Endodermal cell (in vitro differentiated cells): Measurements from ENCODE around the gene SSBP3. TPM values are rescaled to one million over a fixed set of nuclear protein-coding genes. Genes with fewer than 3 reads are reported as not detected.

ENCODE experiments used
- DNase-seq: peaks from one replicate; pipeline ENCODE4 v3.0.0-alpha.2; 2017
- H3K27ac ChIP-seq: 2 replicates; pipeline ENCODE4 v1.5.1; 2013; ENCODE audit warnings: mild to moderate bottlenecking, low read depth, low read length, moderate library complexity
- H3K27me3 ChIP-seq: 2 replicates; pipeline ENCODE4 v1.6.1; 2013; ENCODE audit warnings: mild to moderate bottlenecking, low read length, moderate library complexity; ENCODE audit not compliant: insufficient read depth, control insufficient read depth, poor library complexity, severe bottlenecking
- H3K36me3 ChIP-seq: 2 replicates; pipeline ENCODE4 v1.7.0; 2013; ENCODE audit warnings: mild to moderate bottlenecking, low read length, moderate library complexity; ENCODE audit not compliant: control insufficient read depth, insufficient read depth
- H3K4me1 ChIP-seq: one replicate; pipeline ENCODE4 v1.7.0; 2013; ENCODE audit warnings: low read length; ENCODE audit not compliant: control insufficient read depth, insufficient read depth
- H3K4me3 ChIP-seq: 2 replicates; pipeline ENCODE4 v1.5.1; 2013; ENCODE audit warnings: mild to moderate bottlenecking, low read length, moderate library complexity
- H3K9ac ChIP-seq: 2 replicates; pipeline ENCODE4 v1.6.1; 2013; ENCODE audit warnings: mild to moderate bottlenecking, low read length, moderate library complexity; ENCODE audit not compliant: poor library complexity, severe bottlenecking; ENCODE audit errors: extremely low read depth
- H3K9me3 ChIP-seq: 2 replicates; pipeline ENCODE4 v1.6.1; 2013; ENCODE audit warnings: mild to moderate bottlenecking, low read length, moderate library complexity; ENCODE audit not compliant: control insufficient read depth
- H3K27ac Mint-ChIP-seq: 2 replicates; pipeline ENCODE4 v1.8.0; 2020; ENCODE audit warnings: mixed read lengths
- H3K27me3 Mint-ChIP-seq: 2 replicates; pipeline ENCODE4 v1.8.0; 2021; ENCODE audit warnings: mild to moderate bottlenecking, mixed read lengths; ENCODE audit not compliant: insufficient read depth
- H3K36me3 Mint-ChIP-seq: 2 replicates; pipeline ENCODE4 v1.8.0; 2020; ENCODE audit warnings: low read depth, mixed read lengths
- H3K4me1 Mint-ChIP-seq: 2 replicates; pipeline ENCODE4 v1.8.0; 2020; ENCODE audit warnings: mixed read lengths
- H3K4me3 Mint-ChIP-seq: 2 replicates; pipeline ENCODE4 v1.8.0; 2020; ENCODE audit warnings: mild to moderate bottlenecking, moderate library complexity, mixed read lengths
- H3K9me3 Mint-ChIP-seq: 2 replicates; pipeline ENCODE4 v1.8.0; 2020; ENCODE audit warnings: mild to moderate bottlenecking, mixed read lengths
- WGBS, 2 experiments: methylation state at CpG; one replicate each; pipeline versions ENCODE4 v1.1.5 to v1.1.7; 2013; ENCODE audit warnings: missing lambda C conversion rate in 2 of 2, mixed read lengths in 1 of 2; ENCODE audit not compliant: insufficient coverage in 1 of 2, insufficient read length in 1 of 2; 5-methylcytosine and 5-hydroxymethylcytosine counted together
- total RNA-seq, 2 donors: library from RNA; stranded (reverse); fragmentation: NEBNext Ultra II Directional in 1 of 2; extraction: Animal tissue kit (Norgen Biotek cat#: 25700) in 1 of 2; gene quantifications; 2 replicates in 1 of 2; 3 replicates in 1 of 2; pipeline ENCODE4 v1.2.1, GENCODE V29; 2021
- TF ChIP-seq, protein P1 (sequence below): fragments of 200-600 bp; sonication (generic); conservative IDR thresholded peaks from 2 replicates; pipeline ENCODE4 v1.5.0; 2021; ENCODE audit warnings: antibody characterized with exemption, mild to moderate bottlenecking

The SSBP3 gene
- total RNA-seq, 2 donors from 2014 or later: 342 TPM

DNA sequence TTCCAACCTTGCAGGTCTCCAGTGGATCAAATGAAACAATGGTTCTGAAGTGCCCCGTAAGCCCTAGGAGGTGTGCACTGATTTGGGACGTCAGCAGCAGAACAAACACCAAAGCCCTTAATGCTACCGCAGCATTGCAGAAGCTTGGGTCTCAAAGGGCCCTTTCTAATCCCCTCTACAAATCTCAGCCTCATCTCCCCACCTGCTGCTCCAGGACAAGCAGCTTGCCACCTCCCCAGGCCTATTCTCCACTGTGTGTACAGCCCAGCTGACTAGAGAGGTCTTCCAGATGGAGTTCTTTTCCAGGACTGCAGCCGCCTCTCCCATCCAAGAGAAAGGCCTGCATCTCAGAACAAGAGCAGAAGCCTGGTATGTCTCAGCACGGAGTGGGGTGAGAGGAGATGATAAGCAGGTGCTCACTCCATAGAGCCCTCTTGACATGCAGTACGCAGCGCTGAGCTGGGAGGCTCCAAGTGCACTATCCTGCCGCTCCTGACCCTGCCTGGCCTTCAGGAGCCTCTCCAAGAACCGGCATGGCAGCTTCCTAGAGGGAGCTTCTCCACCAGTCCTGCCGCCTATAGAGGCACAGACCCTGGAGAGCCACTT, 160.0 kb downstream of the SSBP3 start:
- 89 to 96% methylated on average over 9 to 10 of the region's 10 CpGs for WGBS, 2 experiments
- H3K27ac ChIP-seq: no peak overlapping the region
- peak overlapping the region; percentile 68 for H3K27ac Mint-ChIP-seq
- no peak overlapping the region for H3K4me3 ChIP-seq
- peaks cover 74% of the 10 kb centered on the region for H3K36me3 Mint-ChIP-seq
- H3K27me3 Mint-ChIP-seq: no peaks in the 10 kb centered on the region
- TF ChIP-seq, protein P1, sequence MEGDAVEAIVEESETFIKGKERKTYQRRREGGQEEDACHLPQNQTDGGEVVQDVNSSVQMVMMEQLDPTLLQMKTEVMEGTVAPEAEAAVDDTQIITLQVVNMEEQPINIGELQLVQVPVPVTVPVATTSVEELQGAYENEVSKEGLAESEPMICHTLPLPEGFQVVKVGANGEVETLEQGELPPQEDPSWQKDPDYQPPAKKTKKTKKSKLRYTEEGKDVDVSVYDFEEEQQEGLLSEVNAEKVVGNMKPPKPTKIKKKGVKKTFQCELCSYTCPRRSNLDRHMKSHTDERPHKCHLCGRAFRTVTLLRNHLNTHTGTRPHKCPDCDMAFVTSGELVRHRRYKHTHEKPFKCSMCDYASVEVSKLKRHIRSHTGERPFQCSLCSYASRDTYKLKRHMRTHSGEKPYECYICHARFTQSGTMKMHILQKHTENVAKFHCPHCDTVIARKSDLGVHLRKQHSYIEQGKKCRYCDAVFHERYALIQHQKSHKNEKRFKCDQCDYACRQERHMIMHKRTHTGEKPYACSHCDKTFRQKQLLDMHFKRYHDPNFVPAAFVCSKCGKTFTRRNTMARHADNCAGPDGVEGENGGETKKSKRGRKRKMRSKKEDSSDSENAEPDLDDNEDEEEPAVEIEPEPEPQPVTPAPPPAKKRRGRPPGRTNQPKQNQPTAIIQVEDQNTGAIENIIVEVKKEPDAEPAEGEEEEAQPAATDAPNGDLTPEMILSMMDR: no peak
- H3K9ac ChIP-seq: no peak overlapping the region
- no peak overlapping the region for H3K4me3 Mint-ChIP-seq
- H3K4me1 ChIP-seq: peaks cover 20% of the 10 kb centered on the region
- H3K9me3 ChIP-seq: no peaks in the 10 kb centered on the region
- peaks cover 95% of the 10 kb centered on the region for H3K36me3 ChIP-seq
- H3K27me3 ChIP-seq: no peaks in the 10 kb centered on the region
- DNase-seq: no peak
- no peaks in the 10 kb centered on the region for H3K9me3 Mint-ChIP-seq
- H3K4me1 Mint-ChIP-seq: peaks cover 11% of the 10 kb centered on the region

DNA sequence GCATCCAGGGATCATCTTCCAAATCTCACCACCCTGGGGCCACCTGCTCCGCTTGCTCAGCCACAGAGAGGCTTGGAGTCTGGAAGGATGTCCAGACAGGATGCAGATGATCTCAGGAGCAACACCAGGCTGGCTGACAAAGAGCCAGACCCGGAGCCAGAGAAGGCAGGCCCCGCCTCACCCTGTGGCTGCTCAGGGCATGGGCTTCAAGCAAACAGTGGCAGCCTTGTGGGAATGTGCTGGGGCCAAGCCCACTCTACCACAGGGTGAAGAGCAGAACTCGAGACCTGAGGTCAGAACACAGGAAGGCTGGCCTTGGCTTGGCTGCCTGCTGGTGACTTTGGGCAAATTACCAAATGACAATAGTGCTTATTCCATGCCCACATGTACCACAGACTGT, 160.7 kb downstream of the SSBP3 start:
- Mint-ChIP-seq H3K36me3 (peaks cover 76% of the 10 kb centered on the region), H3K27me3 (no peaks in the 10 kb centered on the region), H3K27ac (peak overlapping the region; percentile 33), H3K9me3 (no peaks in the 10 kb centered on the region), H3K4me1 (peaks cover 11% of the 10 kb centered on the region), H3K4me3 (no peak overlapping the region)
- no peak for DNase-seq
- peaks cover 95% of the 10 kb centered on the region for H3K36me3 ChIP-seq
- no peak overlapping the region for H3K9ac ChIP-seq
- H3K4me3 ChIP-seq: no peak overlapping the region
- WGBS, 2 experiments: 91 to 94% methylated on average over 4 of the region's 4 CpGs
- peaks cover 20% of the 10 kb centered on the region for H3K4me1 ChIP-seq
- H3K27me3 ChIP-seq: no peaks in the 10 kb centered on the region
- no peak overlapping the region for H3K27ac ChIP-seq
- TF ChIP-seq, protein P1: no peak
- H3K9me3 ChIP-seq: no peaks in the 10 kb centered on the region

DNA sequence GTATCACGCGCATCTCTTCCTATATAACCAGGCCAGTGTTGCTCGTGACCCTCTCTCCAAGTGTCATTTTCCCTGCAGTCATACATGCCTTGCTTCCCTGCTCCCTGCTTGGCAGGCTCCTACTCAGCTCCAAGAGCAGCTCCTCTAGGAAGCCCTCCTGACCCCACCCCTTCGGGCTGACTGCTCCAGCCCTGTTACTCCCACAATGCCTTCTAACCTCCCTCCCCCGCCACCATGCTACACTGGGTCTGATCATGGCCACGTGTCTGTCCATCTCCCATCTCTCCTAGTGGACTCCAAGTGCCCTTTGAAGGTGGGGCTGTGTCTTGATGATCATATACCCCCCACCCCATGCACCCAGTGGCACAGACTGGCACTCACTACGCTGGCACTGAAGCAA, 161.5 kb downstream of the SSBP3 start:
- DNase-seq: no peak
- WGBS, 2 experiments: 93 to 100% methylated on average over 5 to 7 of the region's 7 CpGs
- H3K9me3 Mint-ChIP-seq: no peaks in the 10 kb centered on the region
- Histone ChIP-seq H3K4me1 (peaks cover 15% of the 10 kb centered on the region), H3K36me3 (peaks cover 92% of the 10 kb centered on the region), H3K27me3 (no peaks in the 10 kb centered on the region), H3K27ac (peak overlapping the region; percentile 30), H3K9me3 (no peaks in the 10 kb centered on the region), H3K4me3 (no peak overlapping the region), H3K9ac (no peak overlapping the region)
- TF ChIP-seq, protein P1: no peak
- H3K36me3 Mint-ChIP-seq: peaks cover 74% of the 10 kb centered on the region
- H3K4me3 Mint-ChIP-seq: no peak overlapping the region
- peaks cover 11% of the 10 kb centered on the region for H3K4me1 Mint-ChIP-seq
- H3K27me3 Mint-ChIP-seq: no peaks in the 10 kb centered on the region
- peak overlapping the region; percentile 27 for H3K27ac Mint-ChIP-seq
